ENCODE measurements around the gene KCNF1.

Gene KCNF1

GRCh38 chr2:10911291-10912075 lies at the start of gene KCNF1:
KCNF1 (plus strand) TSS chr2:10911934; CDS start chr2:10912427, 493 bp downstream.
- no peak for DNase-seq (ENCODE audit: low read depth)

- DNase-seq (ENCODE audit: low read depth) = no peak
These were observed 49.4 kb upstream of the KCNF1 start for GRCh38 chr2:10862330-10862729.

- no peak for DNase-seq (ENCODE audit: low read depth)
These were observed 48.7 kb upstream of the KCNF1 start for GRCh38 chr2:10863047-10863446.

GRCh38 chr2:10863837-10864236 lies 47.9 kb upstream of the KCNF1 start:
- DNase-seq (ENCODE audit: low read depth) = no peak

GRCh38 chr2:10864251-10864650 lies 47.5 kb upstream of the KCNF1 start:
- no peak for DNase-seq (ENCODE audit: low read depth)

- DNase-seq (ENCODE audit: low read depth) = no peak
These were observed 46.7 kb upstream of the KCNF1 start for GRCh38 chr2:10864861-10865636.

- no peak for DNase-seq (ENCODE audit: low read depth)
These were observed 45.9 kb upstream of the KCNF1 start for GRCh38 chr2:10865841-10866240.

- no peak for DNase-seq (ENCODE audit: low read depth)
These were observed 43.9 kb upstream of the KCNF1 start for GRCh38 chr2:10867692-10868420.

GRCh38 chr2:10868465-10869314 lies 43.0 kb upstream of the KCNF1 start:
- DNase-seq (ENCODE audit: low read depth) = no peak

- DNase-seq (ENCODE audit: low read depth) = no peak
These were observed 39.8 kb upstream of the KCNF1 start for GRCh38 chr2:10871978-10872377.

GRCh38 chr2:10873171-10873570 lies 38.6 kb upstream of the KCNF1 start:
- no peak for DNase-seq (ENCODE audit: low read depth)

- DNase-seq (ENCODE audit: low read depth) = no peak
These were observed 37.8 kb upstream of the KCNF1 start for GRCh38 chr2:10873790-10874437.

- no peak for DNase-seq (ENCODE audit: low read depth)
These were observed 36.6 kb upstream of the KCNF1 start for GRCh38 chr2:10875126-10875525.

- DNase-seq (ENCODE audit: low read depth) = no peak
These were observed 35.3 kb upstream of the KCNF1 start for GRCh38 chr2:10876394-10876793.

- no peak for DNase-seq (ENCODE audit: low read depth)
These were observed 34.8 kb upstream of the KCNF1 start for GRCh38 chr2:10876963-10877362.

- DNase-seq (ENCODE audit: low read depth) = no peak
These were observed 34.1 kb upstream of the KCNF1 start for GRCh38 chr2:10877651-10878111.

GRCh38 chr2:10878268-10878915 lies 33.3 kb upstream of the KCNF1 start:
- DNase-seq (ENCODE audit: low read depth) = no peak

- DNase-seq (ENCODE audit: low read depth) = no peak
These were observed 32.6 kb upstream of the KCNF1 start for GRCh38 chr2:10879159-10879558.

- DNase-seq (ENCODE audit: low read depth) = no peak
These were observed 31.8 kb upstream of the KCNF1 start for GRCh38 chr2:10879624-10880585.
